Myocyte (in vitro differentiated cells): Measurements from ENCODE around the gene PLXNB3. TPM values are rescaled to one million over a fixed set of nuclear protein-coding genes. Genes with fewer than 3 reads are reported as not detected.
"Not testable (repeated sequence)": the region's sequence is repeated elsewhere in the genome, so short reads cannot be mapped to it uniquely, and the experiment has no call there.

Source experiments
- DNase-seq: peaks from one replicate; pipeline ENCODE4 v3.0.0-alpha.2; 2012; ENCODE audit warnings: low read depth
- total RNA-seq: library from RNA; depleted of rRNA; stranded (reverse); fragments of >200 nt; gene quantifications from 2 replicates; pipeline ENCODE4 v1.2.3, GENCODE V29; 2014

PLXNB3 gene
- total RNA-seq, 1 donor from 2014 or later = 5.1 TPM

GRCh38 chrX:153813161-153813560 lies 49.1 kb downstream of the PLXNB3 start:
- DNase-seq = no peak

- no peak for DNase-seq
Measured at GRCh38 chrX:153814591-153815315, 50.7 kb downstream of the PLXNB3 start.

- no peak for DNase-seq
Measured at GRCh38 chrX:153816831-153817690, 53.0 kb downstream of the PLXNB3 start.

- not testable (repeated sequence) for DNase-seq
Measured at GRCh38 chrX:153818064-153818463, 54.0 kb downstream of the PLXNB3 start.

- peak; percentile 24 for DNase-seq
Measured at GRCh38 chrX:153818571-153819383, 54.7 kb downstream of the PLXNB3 start.

- DNase-seq = peak; percentile 50
Measured at GRCh38 chrX:153819384-153820040, 55.5 kb downstream of the PLXNB3 start.

- DNase-seq = no peak
Measured at GRCh38 chrX:153820601-153821000, 56.6 kb downstream of the PLXNB3 start.

GRCh38 chrX:153821066-153821465 lies 57.0 kb downstream of the PLXNB3 start:
- DNase-seq = no peak

- no peak for DNase-seq
Measured at GRCh38 chrX:153824348-153824747, 60.3 kb downstream of the PLXNB3 start.

GRCh38 chrX:153825042-153825441 lies 61.0 kb downstream of the PLXNB3 start:
- no peak for DNase-seq

Other genes starting within 250 kb of the PLXNB3 start
- gene ATP2B3, start 246.6 kb upstream of the PLXNB3 start, total RNA-seq = 0.40 and 0.57 TPM in 2 replicates
- 32.6 and 35.1 TPM in 2 replicates for gene CCNQ, start 165.1 kb upstream of the PLXNB3 start, total RNA-seq
- gene DUSP9, start 117.0 kb upstream of the PLXNB3 start, total RNA-seq = not detected in 2 replicates
- gene PNCK, start 90.4 kb upstream of the PLXNB3 start, total RNA-seq = 1.1 and 2.1 TPM in 2 replicates
- 20.7 and 39.8 TPM in 2 replicates for gene SLC6A8, start 76.3 kb upstream of the PLXNB3 start, total RNA-seq
- gene BCAP31, start 39.9 kb upstream of the PLXNB3 start, total RNA-seq = 150 and 162 TPM in 2 replicates
- 53.8 and 71.6 TPM in 2 replicates for gene ABCD1, start 39.4 kb upstream of the PLXNB3 start, total RNA-seq
- 252 and 340 TPM in 2 replicates for gene SRPK3, start 16.8 kb downstream of the PLXNB3 start, total RNA-seq
- gene IDH3G, start 30.1 kb downstream of the PLXNB3 start, total RNA-seq = 92.7 and 104 TPM in 2 replicates
- 155 and 228 TPM in 2 replicates for gene SSR4, start 30.4 kb downstream of the PLXNB3 start, total RNA-seq
- gene PDZD4, start 66.3 kb downstream of the PLXNB3 start, total RNA-seq = 0.47 and 1.4 TPM in 2 replicates
- gene L1CAM, start 121.9 kb downstream of the PLXNB3 start, total RNA-seq = 24.6 and 44.9 TPM in 2 replicates
- 0.48 and 1.0 TPM in 2 replicates for gene AVPR2, start 140.4 kb downstream of the PLXNB3 start, total RNA-seq
- 12.8 and 18.2 TPM in 2 replicates for gene ARHGAP4, start 162.0 kb downstream of the PLXNB3 start, total RNA-seq
- 120 and 132 TPM in 2 replicates for gene NAA10, start 170.8 kb downstream of the PLXNB3 start, total RNA-seq
- 2.5 and 2.7 TPM in 2 replicates for gene RENBP, start 180.4 kb downstream of the PLXNB3 start, total RNA-seq
- 27.1 and 33.8 TPM in 2 replicates for gene HCFC1, start 207.6 kb downstream of the PLXNB3 start, total RNA-seq
- gene TMEM187, start 208.5 kb downstream of the PLXNB3 start, total RNA-seq = 10.9 and 11.9 TPM in 2 replicates